Neural cell (in vitro differentiated cells): Measurements from ENCODE around the gene NUP54. TPM values are rescaled to one million over a fixed set of nuclear protein-coding genes. Genes with fewer than 3 reads are reported as not detected.

ENCODE experiments used
- H2AFZ ChIP-seq: fragments of 200-600, 300-800 bp; sonication (generic), shearing (Covaris generic); 2 replicates; pipeline ENCODE4 v1.6.0; 2014; ENCODE audit warnings: low read depth, mild to moderate bottlenecking, antibody characterized with exemption, low read length, moderate library complexity
- H3F3A ChIP-seq: fragments of 200-600 bp; shearing (Covaris generic); 2 replicates; pipeline ENCODE4 v1.6.1; 2016; ENCODE audit warnings: mild to moderate bottlenecking, moderate library complexity, mixed read lengths, antibody characterized with exemption, low read length; ENCODE audit not compliant: insufficient read depth, poor library complexity, severe bottlenecking
- H3K27ac ChIP-seq: fragments of 200-600, 300-800 bp; sonication (generic), shearing (Covaris generic); 2 replicates; pipeline ENCODE4 v1.5.1; 2014; ENCODE audit warnings: mild to moderate bottlenecking, low read length, moderate library complexity
- H3K27me3 ChIP-seq: fragments of 300-800, 200-600 bp; sonication (generic), shearing (Covaris generic); 2 replicates; pipeline ENCODE4 v1.6.0; 2014; ENCODE audit warnings: mild to moderate bottlenecking, low read depth, low read length, moderate library complexity; ENCODE audit not compliant: insufficient read depth
- H3K36me3 ChIP-seq: fragments of 300-800, 200-600 bp; sonication (generic), shearing (Covaris generic); 2 replicates; pipeline ENCODE4 v1.5.1; 2014; ENCODE audit warnings: mild to moderate bottlenecking, antibody characterized with exemption, low read length, moderate library complexity; ENCODE audit not compliant: insufficient read depth
- H3K4me2 ChIP-seq: fragments of 300-800, 200-600 bp; sonication (generic), shearing (Covaris generic); 2 replicates; pipeline ENCODE4 v1.6.0; 2014; ENCODE audit warnings: mild to moderate bottlenecking, low read length
- H3K4me3 ChIP-seq: fragments of 300-800, 200-600 bp; sonication (generic), shearing (Covaris generic); 2 replicates; pipeline ENCODE4 v1.5.1; 2014; ENCODE audit warnings: mild to moderate bottlenecking, low read length, moderate library complexity
- H3K79me2 ChIP-seq: fragments of 200-600 bp; shearing (Covaris generic); replicated peaks from 2 replicates; pipeline ENCODE4 v1.6.0; 2014; ENCODE audit warnings: mild to moderate bottlenecking, low read length, moderate library complexity; ENCODE audit not compliant: insufficient read depth
- H3K9ac ChIP-seq: fragments of 300-800, 200-600 bp; sonication (generic), shearing (Covaris generic); 2 replicates; pipeline ENCODE4 v1.6.1; 2016; ENCODE audit warnings: mild to moderate bottlenecking, low read length, mixed read lengths
- H3K9me2 ChIP-seq: fragments of 200-600 bp; shearing (Covaris generic); 2 replicates; pipeline ENCODE4 v1.6.1; 2016; ENCODE audit warnings: mild to moderate bottlenecking, low read length, mixed read lengths; ENCODE audit not compliant: insufficient read depth
- H3K9me3 ChIP-seq: fragments of 200-600, 300-800 bp; sonication (generic), shearing (Covaris generic); 2 replicates; pipeline ENCODE4 v1.6.1; 2016; ENCODE audit warnings: mild to moderate bottlenecking, mixed run types, low read length, moderate library complexity, mixed read lengths
- H4K20me1 ChIP-seq: fragments of 200-600 bp; shearing (Covaris generic); 2 replicates; pipeline ENCODE4 v1.6.1; 2016; ENCODE audit warnings: mild to moderate bottlenecking, mixed run types; ENCODE audit not compliant: insufficient read depth
- CTCF ChIP-seq: fragments of 450-650 bp; IDR thresholded peaks from 2 replicates; pipeline ENCODE4 v1.5.1; 2014; ENCODE audit warnings: antibody characterized with exemption, mild to moderate bottlenecking, moderate library complexity; ENCODE audit not compliant: poor library complexity, severe bottlenecking
- EP300 ChIP-seq: fragments of 450-650 bp; conservative IDR thresholded peaks from 2 replicates; pipeline ENCODE4 v1.6.1; 2014; ENCODE audit warnings: antibody characterized with exemption, mild to moderate bottlenecking, moderate library complexity; ENCODE audit not compliant: poor library complexity, severe bottlenecking
- EZH2 ChIP-seq: fragments of 200-600, 300-800 bp; shearing (Covaris generic), sonication (generic); IDR thresholded peaks from 2 replicates; pipeline ENCODE4 v1.6.1; 2014; ENCODE audit warnings: antibody characterized with exemption, low read length, borderline replicate concordance, mild to moderate bottlenecking; ENCODE audit not compliant: insufficient read depth, poor library complexity, severe bottlenecking
- MXI1 ChIP-seq: fragments of 450-650 bp; conservative IDR thresholded peaks from 2 replicates; pipeline ENCODE4 v1.6.1; 2014; ENCODE audit warnings: antibody characterized with exemption, mild to moderate bottlenecking; ENCODE audit not compliant: poor library complexity, severe bottlenecking
- POLR2AphosphoS5 ChIP-seq: IDR thresholded peaks from 2 replicates; pipeline ENCODE4 v1.6.1; 2012
- RAD21 ChIP-seq: fragments of 450-650 bp; conservative IDR thresholded peaks from 2 replicates; pipeline ENCODE4 v1.6.1; 2014; ENCODE audit warnings: antibody characterized with exemption, mild to moderate bottlenecking, moderate library complexity
- REST ChIP-seq: IDR thresholded peaks from 2 replicates; pipeline ENCODE4 v1.6.1; 2012; ENCODE audit warnings: borderline replicate concordance
- SMC3 ChIP-seq: fragments of 450-650 bp; conservative IDR thresholded peaks from 2 replicates; pipeline ENCODE4 v1.6.1; 2014; ENCODE audit warnings: antibody characterized with exemption, mild to moderate bottlenecking, moderate library complexity; ENCODE audit not compliant: poor library complexity
- TAF1 ChIP-seq: IDR thresholded peaks from 2 replicates; pipeline ENCODE4 v1.6.1; 2012; ENCODE audit warnings: low read depth
- polyA plus RNA-seq: library from polyadenylated mRNA; depleted of rRNA; stranded (reverse); fragments of >200 nt; gene quantifications from 2 replicates; pipeline ENCODE4 v1.2.3, GENCODE V29; 2014

The NUP54 gene
- polyA plus RNA-seq, 1 donor from 2014 or later, result 103 TPM

GRCh38 chr4:76084542-76084941, 63.7 kb downstream of the NUP54 start:
- TF ChIP-seq REST (no peak), MXI1 (no peak), POLR2AphosphoS5 (no peak), TAF1 (no peak), EP300 (no peak), EZH2 (no peak), SMC3 (no peak), CTCF (no peak), RAD21 (no peak)
- Histone ChIP-seq H4K20me1 (no peaks in the 10 kb centered on the region), H3K27ac (no peak overlapping the region), H3K27me3 (no peaks in the 10 kb centered on the region), H3K79me2 (no peaks in the 10 kb centered on the region), H3K9me3 (no peaks in the 10 kb centered on the region), H2AFZ (no peak overlapping the region), H3K4me3 (no peak overlapping the region), H3F3A (no peaks in the 10 kb centered on the region), H3K36me3 (no peaks in the 10 kb centered on the region), H3K9me2 (no peaks in the 10 kb centered on the region), H3K4me2 (no peak overlapping the region), H3K9ac (no peak overlapping the region)

GRCh38 chr4:76083386-76083988, 64.7 kb downstream of the NUP54 start:
- no peak overlapping the region for H3K4me3 ChIP-seq
- H3K79me2 ChIP-seq, result no peaks in the 10 kb centered on the region

More at GRCh38 chr4:76083386-76083988, 64.7 kb downstream of the NUP54 start:
- H2AFZ ChIP-seq, result no peak overlapping the region
- H3K9me3 ChIP-seq, result no peaks in the 10 kb centered on the region
- no peak for TF ChIP-seq REST
- no peak for TF ChIP-seq SMC3
- TF ChIP-seq EP300, result no peak
- no peak for TF ChIP-seq RAD21
- TF ChIP-seq CTCF, result no peak
- TF ChIP-seq TAF1, result no peak
- no peak for TF ChIP-seq POLR2AphosphoS5
- TF ChIP-seq MXI1, result no peak
- no peak for TF ChIP-seq EZH2
- H3K36me3 ChIP-seq, result no peaks in the 10 kb centered on the region
- no peak overlapping the region for H3K4me2 ChIP-seq
- H3K27ac ChIP-seq, result no peak overlapping the region
- H3K9me2 ChIP-seq, result no peaks in the 10 kb centered on the region
- H3K27me3 ChIP-seq, result no peaks in the 10 kb centered on the region
- H3F3A ChIP-seq, result no peaks in the 10 kb centered on the region
- no peaks in the 10 kb centered on the region for H4K20me1 ChIP-seq
- no peak overlapping the region for H3K9ac ChIP-seq
